Dedifferentiated amniotic fluid mesenchymal stem cell (primary cell): ENCODE measurements around the gene CLTA.
"Not testable (repeated sequence)": the region's sequence is repeated elsewhere in the genome, so short reads cannot be mapped to it uniquely, and the experiment has no call there.

Experiments
- DNase-seq: peaks from one replicate; pipeline ENCODE4 v3.0.0-alpha.2; 2016; ENCODE audit errors: extremely low spot score

Gene CLTA

GRCh38 chr9:36239205-36239604, 48.5 kb downstream of the CLTA start:
- DNase-seq = not testable (repeated sequence)

- DNase-seq = not testable (repeated sequence)
Measured at GRCh38 chr9:36239675-36240074, 49.0 kb downstream of the CLTA start.

DNA sequence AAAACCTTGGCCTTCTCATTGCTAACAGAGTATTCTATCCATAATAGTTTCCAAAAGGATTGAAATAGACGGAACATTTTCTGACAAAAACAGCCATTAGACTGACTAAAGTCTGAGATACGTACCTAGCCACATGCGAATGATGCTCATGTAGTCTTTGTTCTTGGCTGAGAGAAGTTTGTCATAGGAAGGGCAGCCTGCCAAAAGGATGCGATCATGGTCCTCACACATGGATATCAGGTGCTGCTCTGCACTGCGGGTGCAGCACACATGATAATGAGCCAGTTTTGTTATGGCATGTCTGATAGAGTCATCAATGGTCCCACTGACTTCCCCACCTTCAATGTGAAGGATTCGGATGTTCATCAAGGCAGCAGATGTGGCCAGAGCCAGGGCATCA, 55.2 kb downstream of the CLTA start:
- no peak for DNase-seq

GRCh38 chr9:36247356-36247755, 56.6 kb downstream of the CLTA start:
- no peak for DNase-seq

GRCh38 chr9:36248061-36248460, 57.3 kb downstream of the CLTA start:
- peak; percentile 41 for DNase-seq

GRCh38 chr9:36249189-36249588, 58.5 kb downstream of the CLTA start:
- no peak for DNase-seq

DNA sequence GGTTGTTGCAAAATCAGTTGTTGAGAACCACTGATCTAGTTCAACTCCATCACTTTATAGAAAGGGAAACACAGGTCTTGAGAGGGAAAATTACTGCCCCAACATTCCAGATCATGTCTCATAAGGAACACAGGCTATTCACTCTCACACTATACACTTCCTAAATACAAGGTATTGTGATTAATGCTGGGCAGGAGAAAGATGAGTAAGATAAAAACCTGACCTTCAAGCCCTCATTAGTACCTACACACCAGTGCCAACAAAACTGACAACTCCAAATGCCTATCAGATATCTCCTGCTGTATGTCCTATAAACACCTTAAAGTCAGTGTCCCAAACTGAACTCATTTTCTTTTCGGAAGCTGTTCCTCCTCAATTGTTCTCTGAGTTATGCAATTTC, 59.4 kb downstream of the CLTA start:
- DNase-seq = no peak

- DNase-seq = no peak
Measured at GRCh38 chr9:36251428-36251827, 60.7 kb downstream of the CLTA start.

DNA sequence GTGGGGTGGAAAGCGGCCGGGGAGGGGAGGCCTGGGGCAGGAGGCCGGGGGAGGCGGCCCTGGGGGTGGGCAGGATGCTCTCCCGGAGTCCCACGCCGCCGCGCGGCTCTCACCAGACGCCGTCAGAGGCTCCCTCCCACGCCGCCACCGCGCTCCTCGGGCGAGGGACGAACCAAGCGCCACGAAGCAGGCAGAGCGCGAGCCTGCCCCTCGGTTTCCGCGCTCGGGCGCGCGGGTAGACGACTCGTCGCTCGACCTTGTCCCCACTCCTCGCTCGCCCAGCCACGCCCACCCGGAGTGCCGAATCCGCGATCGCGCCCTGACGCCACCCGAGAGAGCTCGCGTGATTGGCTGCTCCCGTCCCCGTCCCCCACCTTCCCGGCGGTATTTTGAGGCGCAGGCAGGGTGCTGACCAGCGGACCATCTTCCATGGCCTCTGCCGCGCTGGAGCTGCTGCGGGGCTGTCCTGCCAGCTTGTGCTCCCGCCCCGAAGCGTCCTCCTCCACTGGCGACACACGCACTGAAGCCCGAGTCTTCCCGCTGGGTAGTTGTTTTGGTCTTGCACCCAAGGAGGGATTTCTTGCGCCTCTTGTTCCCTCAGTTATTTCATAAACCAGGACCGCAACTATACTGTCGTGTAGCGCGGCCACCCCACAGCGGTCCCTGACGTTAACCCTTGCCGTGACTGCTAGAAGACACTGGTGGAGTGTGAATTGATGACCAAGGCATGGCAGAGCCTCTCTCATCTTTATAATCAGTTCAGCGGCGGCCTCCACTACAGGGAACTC, 67.7 kb downstream of the CLTA start, which contains the start of gene GNE:
TSS of gene GNE (minus strand) at position 241 of the 788 bp plus-strand sequence. CDS start 9,093 bp downstream, outside the sequence.
- DNase-seq = peak; percentile 96

- DNase-seq = peak; percentile 20
Measured at GRCh38 chr9:36258996-36259533, 68.3 kb downstream of the CLTA start.
